SK-N-MC (cell line): ENCODE data around the gene NWD2.

ENCODE experiments used
- DNase-seq: peaks from one replicate; pipeline ENCODE4 v3.0.0-alpha.2; 2011; ENCODE audit warnings: low read depth, low spot score
- H3K27ac ChIP-seq: fragments of 200-600 bp; sonication (generic); 2 replicates; pipeline ENCODE4 v1.5.1; 2016; ENCODE audit warnings: mixed run types
- H3K36me3 ChIP-seq: fragments of 200-600 bp; sonication (generic); 2 replicates; pipeline ENCODE4 v1.6.1; 2017; ENCODE audit warnings: antibody characterized with exemption, low read length, mixed read lengths; ENCODE audit not compliant: insufficient read depth
- H3K4me3 ChIP-seq: fragments of 200-600 bp; sonication (generic); 2 replicates; pipeline ENCODE4 v1.5.1; 2016
- H3K9ac ChIP-seq: fragments of 200-600 bp; sonication (generic); 2 replicates; pipeline ENCODE4 v1.8.0; 2017; ENCODE audit warnings: mixed run types, mixed read lengths; ENCODE audit not compliant: insufficient read length
- H3K9me3 ChIP-seq: fragments of 200-600 bp; sonication (generic); 2 replicates; pipeline ENCODE4 v1.6.1; 2017; ENCODE audit warnings: low read depth, mild to moderate bottlenecking, antibody characterized with exemption, low read length, moderate library complexity, mixed read lengths
- EZH2 ChIP-seq: fragments of 200-600 bp; sonication (generic); IDR thresholded peaks from one replicate; pipeline ENCODE4 v1.6.1; 2017; ENCODE audit warnings: antibody characterized with exemption
- FOXP2 ChIP-seq: optimal IDR thresholded peaks from 2 replicates; pipeline ENCODE3; 2011; ENCODE audit warnings: mild to moderate bottlenecking, moderate library complexity; ENCODE audit not compliant: insufficient read depth; ENCODE audit errors: extremely low read length, control extremely low read depth
- POLR2AphosphoS5 ChIP-seq: IDR thresholded peaks from 2 replicates; pipeline ENCODE4 v1.6.1; 2012; ENCODE audit warnings: mild to moderate bottlenecking, low read depth, low read length, borderline replicate concordance

NWD2 gene

DNA sequence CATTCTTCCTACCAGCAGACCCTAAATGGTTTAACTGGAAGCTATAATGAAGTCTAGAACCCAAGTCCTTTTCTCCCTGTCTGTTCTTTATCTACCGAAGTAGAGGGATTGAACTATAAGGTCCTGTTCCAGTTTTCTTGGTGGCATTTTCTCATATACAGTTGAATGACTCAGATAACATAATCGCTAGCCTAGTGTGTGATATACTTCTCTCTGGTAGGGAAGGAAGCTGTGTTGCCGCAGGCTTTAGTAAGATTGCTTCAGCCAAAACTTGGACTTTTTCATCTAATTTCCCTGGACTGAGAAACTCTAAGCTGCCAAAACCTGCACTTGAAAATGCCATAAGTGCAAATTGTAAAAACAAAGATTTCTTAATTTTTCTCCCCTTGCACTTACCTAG is 123.4 kb downstream of the NWD2 start:
- DNase-seq: no peak
- Histone ChIP-seq H3K9me3 (no peaks in the 10 kb centered on the region), H3K9ac (no peak overlapping the region), H3K27ac (no peak overlapping the region), H3K4me3 (no peak overlapping the region), H3K36me3 (no peaks in the 10 kb centered on the region)
- TF ChIP-seq FOXP2 (no peak), POLR2AphosphoS5 (no peak), EZH2 (no peak)

- Histone ChIP-seq H3K9ac (no peak overlapping the region), H3K27ac (no peak overlapping the region), H3K4me3 (no peak overlapping the region), H3K36me3 (no peaks in the 10 kb centered on the region), H3K9me3 (no peaks in the 10 kb centered on the region)
- no peak for DNase-seq
- TF ChIP-seq POLR2AphosphoS5 (no peak), EZH2 (no peak), FOXP2 (no peak)
Observed at GRCh38 chr4:37370052-37370451, 125.5 kb downstream of the NWD2 start.

DNA sequence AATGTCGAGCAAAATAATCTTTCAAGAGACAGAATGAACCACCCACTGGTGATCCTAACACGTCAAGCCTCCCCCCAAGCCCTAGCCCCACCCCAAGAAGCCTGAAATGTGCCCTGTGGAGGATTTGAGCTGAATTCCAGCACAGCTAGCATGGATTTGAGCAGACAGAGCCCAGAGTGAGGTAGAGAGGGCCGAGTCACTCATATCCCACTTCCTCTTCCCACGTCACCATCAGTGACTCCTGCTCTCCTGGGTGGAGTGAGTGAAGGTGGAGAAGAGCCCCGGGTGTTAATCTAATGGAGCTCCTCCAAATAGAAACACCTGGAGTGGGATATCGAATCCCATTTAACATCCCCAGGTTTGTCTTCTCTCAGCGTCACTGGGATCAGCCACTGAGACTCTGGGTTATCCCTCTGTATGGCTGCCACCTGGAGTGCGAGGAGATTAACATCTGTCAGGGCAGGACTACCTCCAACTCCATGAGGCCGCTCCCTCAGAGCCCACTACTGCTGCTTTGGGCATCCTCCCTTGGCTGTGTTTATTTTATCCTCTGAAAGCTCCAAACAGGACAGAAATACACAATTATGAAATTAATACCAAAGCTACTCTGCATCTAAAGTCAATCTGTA is 136.6 kb downstream of the NWD2 start:
- no peak for DNase-seq
- no peak overlapping the region for H3K27ac ChIP-seq
- no peaks in the 10 kb centered on the region for H3K9me3 ChIP-seq
- no peak overlapping the region for H3K4me3 ChIP-seq
- TF ChIP-seq EZH2 (no peak), FOXP2 (no peak), POLR2AphosphoS5 (no peak)
- H3K9ac ChIP-seq: no peak overlapping the region
- H3K36me3 ChIP-seq: no peaks in the 10 kb centered on the region

- no peak for DNase-seq
- no peak overlapping the region for H3K27ac ChIP-seq
- H3K36me3 ChIP-seq: no peaks in the 10 kb centered on the region
- H3K4me3 ChIP-seq: no peak overlapping the region
- H3K9ac ChIP-seq: no peak overlapping the region
- TF ChIP-seq EZH2 (no peak), FOXP2 (no peak), POLR2AphosphoS5 (no peak)
- H3K9me3 ChIP-seq: no peaks in the 10 kb centered on the region
Observed at GRCh38 chr4:37383579-37384229, 139.2 kb downstream of the NWD2 start.

DNA sequence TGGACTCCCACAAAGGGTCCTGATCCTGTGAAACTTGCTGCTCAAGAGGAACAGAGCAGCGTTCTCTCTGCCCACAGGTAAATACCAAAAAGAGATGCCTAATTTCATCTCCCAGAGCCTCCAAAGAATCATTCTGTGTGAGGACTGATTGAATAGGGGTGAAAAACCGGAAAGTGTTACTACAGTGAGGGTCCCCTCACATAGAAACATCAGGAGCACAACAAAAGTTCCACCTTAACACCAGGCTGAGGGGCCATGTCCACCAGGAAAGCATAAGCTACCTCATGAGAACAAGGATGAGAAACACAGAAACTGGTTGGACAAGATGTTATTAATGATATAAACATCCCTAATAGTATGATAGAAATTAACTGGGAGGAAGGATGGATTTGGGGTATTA is 140.9 kb downstream of the NWD2 start:
- TF ChIP-seq EZH2: no peak
- no peak for TF ChIP-seq POLR2AphosphoS5
- TF ChIP-seq FOXP2: no peak
- Histone ChIP-seq H3K27ac (no peak overlapping the region), H3K36me3 (no peaks in the 10 kb centered on the region), H3K9me3 (no peaks in the 10 kb centered on the region), H3K4me3 (no peak overlapping the region), H3K9ac (no peak overlapping the region)
- no peak for DNase-seq

GRCh38 chr4:37388681-37389365 is 144.3 kb downstream of the NWD2 start:
- H3K9me3 ChIP-seq: no peaks in the 10 kb centered on the region
- no peak for DNase-seq
- no peaks in the 10 kb centered on the region for H3K36me3 ChIP-seq
- TF ChIP-seq EZH2 (no peak), FOXP2 (no peak), POLR2AphosphoS5 (no peak)
- no peak overlapping the region for H3K9ac ChIP-seq
- H3K27ac ChIP-seq: no peak overlapping the region
- no peak overlapping the region for H3K4me3 ChIP-seq

GRCh38 chr4:37389366-37389765 is 144.8 kb downstream of the NWD2 start:
- no peak overlapping the region for H3K9ac ChIP-seq

GRCh38 chr4:37389967-37390580 is 145.5 kb downstream of the NWD2 start:
- DNase-seq: peak; percentile 10
- Histone ChIP-seq H3K27ac (no peak overlapping the region), H3K36me3 (no peaks in the 10 kb centered on the region), H3K9ac (no peak overlapping the region), H3K4me3 (no peak overlapping the region), H3K9me3 (no peaks in the 10 kb centered on the region)
- TF ChIP-seq POLR2AphosphoS5: no peak
- TF ChIP-seq FOXP2: no peak
- TF ChIP-seq EZH2: no peak

More at GRCh38 chr4:37389366-37389765, 144.8 kb downstream of the NWD2 start:
- TF ChIP-seq FOXP2 (no peak), POLR2AphosphoS5 (no peak)
- Histone ChIP-seq H3K27ac (no peak overlapping the region), H3K36me3 (no peaks in the 10 kb centered on the region), H3K9me3 (no peaks in the 10 kb centered on the region), H3K4me3 (no peak overlapping the region)
- no peak for DNase-seq
